ENCODE data around the gene DNM3.

DNA sequence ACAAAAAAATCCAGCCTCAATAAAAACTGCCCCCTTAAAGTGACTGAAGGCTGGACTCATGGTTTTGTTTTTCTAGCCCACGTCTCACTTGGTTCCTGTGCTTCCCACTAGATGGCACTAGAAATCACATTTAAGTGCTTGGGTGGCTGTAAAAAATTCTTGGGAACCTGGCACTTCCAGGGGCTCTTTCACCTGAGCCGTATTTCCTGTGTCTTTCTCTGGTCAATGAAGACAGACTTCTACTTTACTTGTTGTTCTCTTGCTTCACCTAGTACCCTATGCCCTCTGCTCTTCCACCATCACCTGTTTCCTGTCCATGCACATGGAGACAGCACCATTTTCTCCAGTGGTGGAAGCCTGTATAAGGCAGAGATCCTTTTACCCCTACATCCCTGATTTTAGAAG, 39.8 kb upstream of the DNM3 start:
- no peak for TF ChIP-seq EZH2 (IDR thresholded peaks at IDR 0.05; ENCODE audit: low read depth, low read length, severe bottlenecking)
- no peak for TF ChIP-seq POLR2A (IDR thresholded peaks at IDR 0.05; ENCODE audit: control extremely low read depth in 1 of 2, low read depth in 2 of 2, low read length in 2 of 2)
- TF ChIP-seq, protein P1, sequence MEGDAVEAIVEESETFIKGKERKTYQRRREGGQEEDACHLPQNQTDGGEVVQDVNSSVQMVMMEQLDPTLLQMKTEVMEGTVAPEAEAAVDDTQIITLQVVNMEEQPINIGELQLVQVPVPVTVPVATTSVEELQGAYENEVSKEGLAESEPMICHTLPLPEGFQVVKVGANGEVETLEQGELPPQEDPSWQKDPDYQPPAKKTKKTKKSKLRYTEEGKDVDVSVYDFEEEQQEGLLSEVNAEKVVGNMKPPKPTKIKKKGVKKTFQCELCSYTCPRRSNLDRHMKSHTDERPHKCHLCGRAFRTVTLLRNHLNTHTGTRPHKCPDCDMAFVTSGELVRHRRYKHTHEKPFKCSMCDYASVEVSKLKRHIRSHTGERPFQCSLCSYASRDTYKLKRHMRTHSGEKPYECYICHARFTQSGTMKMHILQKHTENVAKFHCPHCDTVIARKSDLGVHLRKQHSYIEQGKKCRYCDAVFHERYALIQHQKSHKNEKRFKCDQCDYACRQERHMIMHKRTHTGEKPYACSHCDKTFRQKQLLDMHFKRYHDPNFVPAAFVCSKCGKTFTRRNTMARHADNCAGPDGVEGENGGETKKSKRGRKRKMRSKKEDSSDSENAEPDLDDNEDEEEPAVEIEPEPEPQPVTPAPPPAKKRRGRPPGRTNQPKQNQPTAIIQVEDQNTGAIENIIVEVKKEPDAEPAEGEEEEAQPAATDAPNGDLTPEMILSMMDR (IDR thresholded peaks at IDR 0.05; ENCODE audit: control extremely low read depth in 1 of 3, insufficient read depth in 1 of 3, low read depth in 1 of 3, low read length in 3 of 3) = peak in 2 of 3 experiments; percentile 75 to 87; a peak in 3 of 4 replicates
- no peak for TF ChIP-seq POLR2AphosphoS5 (IDR thresholded peaks at IDR 0.05; ENCODE audit: low read depth, low read length)
- TF ChIP-seq EP300 (IDR thresholded peaks at IDR 0.05; ENCODE audit: borderline replicate concordance in 1 of 2, low read depth in 2 of 2, low read length in 2 of 2) = no peak
- no peak for TF ChIP-seq ZNF274 (IDR thresholded peaks at IDR 0.05; ENCODE audit: borderline replicate concordance, extremely low read depth, low read length)

Data from H1 (cell line).